Prostate gland (tissue), 2 donors: ENCODE data around the gene CD300E. TPM values are rescaled to one million over a fixed set of nuclear protein-coding genes. Genes with fewer than 3 reads are reported as not detected.
"Not testable (repeated sequence)": the region's sequence is repeated elsewhere in the genome, so short reads cannot be mapped to it uniquely, and the experiment has no call there.

ENCODE experiments used
- DNase-seq: peaks from one replicate; pipeline ENCODE4 v3.0.0-alpha.2; 2019; ENCODE audit warnings: low spot score
- H3K27ac ChIP-seq, 2 donors: fragments of 200-600 bp; sonication (generic); 2 replicates each; pipeline ENCODE4 v1.5.1; 2017 to 2019
- H3K27me3 ChIP-seq: fragments of 200-600 bp; sonication (generic); replicated peaks from 2 replicates; pipeline ENCODE4 v1.5.1; 2019; ENCODE audit not compliant: insufficient read depth
- H3K36me3 ChIP-seq, 2 donors: fragments of 200-600 bp; sonication (generic); 1 replicate in 1 of 2; 2 replicates in 1 of 2; pipeline versions ENCODE4 v1.5.1 to v1.8.1; 2017 to 2019
- H3K4me1 ChIP-seq: fragments of 200-600 bp; sonication (generic); replicated peaks from 2 replicates; pipeline ENCODE4 v1.5.1; 2019
- H3K4me3 ChIP-seq, 2 donors: fragments of 200-600 bp; sonication (generic); 2 replicates each; pipeline ENCODE4 v1.5.1; 2017 to 2019
- H3K9me3 ChIP-seq: fragments of 200-600 bp; sonication (generic); 2 replicates; pipeline ENCODE4 v1.5.1; 2017
- CTCF ChIP-seq, 4 experiments: fragments of 200-600 bp in 2 of 4; fragments of 450-650 bp in 2 of 4; sonication (generic) in 2 of 4; IDR thresholded peaks; 1 replicate in 3 of 4; 2 replicates in 1 of 4; pipeline ENCODE4 v1.5.1; 2016 to 2019; ENCODE audit warnings: antibody characterized with exemption in 4 of 4, mild to moderate bottlenecking in 2 of 4, moderate library complexity in 2 of 4
- POLR2A ChIP-seq: fragments of 450-650 bp; IDR thresholded peaks from one replicate; pipeline ENCODE4 v1.6.1; 2016; ENCODE audit warnings: antibody characterized with exemption, mild to moderate bottlenecking
- POLR2AphosphoS5 ChIP-seq: sonication (generic); formaldehyde crosslinking; IDR thresholded peaks from one replicate; pipeline ENCODE4 v1.6.1; 2017; ENCODE audit warnings: antibody characterized with exemption
- WGBS: methylation state at CpG from one replicate; pipeline ENCODE4 v1.1.5; 2018; 5-methylcytosine and 5-hydroxymethylcytosine counted together
- intact Hi-C: fragments of 100-400 bp; cut with DNase I; formaldehyde crosslinking; loops from one replicate; pipeline ENCODE4 v1.14.2; 2022
- total RNA-seq, 2 donors: library from RNA; depleted of rRNA; stranded (reverse); fragments of >200 nt; gene quantifications; one replicate each; pipeline ENCODE4 v1.1.0, GENCODE V29; 2016

Gene CD300E
- total RNA-seq, 2 donors from 2014 or later, result 0.45 TPM; not detected in 1

GRCh38 chr17:74578979-74579378, 44.6 kb downstream of the CD300E start:
- Histone ChIP-seq H3K4me1 (no peaks in the 10 kb centered on the region), H3K4me3 (no peak overlapping the region), H3K36me3 (no peaks in the 10 kb centered on the region), H3K27me3 (no peaks in the 10 kb centered on the region), H3K27ac (no peak overlapping the region), H3K9me3 (no peaks in the 10 kb centered on the region)
- 82% methylated on average over 9 of the region's 9 CpGs for WGBS
- intact Hi-C loops, result no loop called here
- TF ChIP-seq CTCF (IDR thresholded peaks at IDR 0.05) (no peak), POLR2AphosphoS5 (no peak), POLR2A (no peak)
- no peak for DNase-seq

GRCh38 chr17:74574489-74575142, 48.9 kb downstream of the CD300E start:
- Histone ChIP-seq H3K4me3 (no peak overlapping the region), H3K9me3 (no peaks in the 10 kb centered on the region), H3K36me3 (no peaks in the 10 kb centered on the region), H3K27me3 (no peaks in the 10 kb centered on the region), H3K4me1 (no peaks in the 10 kb centered on the region), H3K27ac (no peak overlapping the region)
- 47% methylated on average over 5 of the region's 5 CpGs for WGBS
- TF ChIP-seq CTCF (IDR thresholded peaks at IDR 0.05) (no peak), POLR2AphosphoS5 (no peak), POLR2A (no peak)
- no peak for DNase-seq
- intact Hi-C loops, result no loop called here

GRCh38 chr17:74573635-74574034, 49.9 kb downstream of the CD300E start:
- H3K4me3 ChIP-seq, H3K9me3 ChIP-seq, H3K4me1 ChIP-seq, H3K27ac ChIP-seq, H3K27me3 ChIP-seq, intact Hi-C loops, H3K36me3 ChIP-seq, DNase-seq: not testable (repeated sequence)

- H3K36me3 ChIP-seq, result no peaks in the 10 kb centered on the region
- TF ChIP-seq CTCF (IDR thresholded peaks at IDR 0.05), result no peak
- TF ChIP-seq POLR2A, result no peak
- no peak for TF ChIP-seq POLR2AphosphoS5
- no peaks in the 10 kb centered on the region for H3K27me3 ChIP-seq
- DNase-seq, result no peak
- 77% methylated on average over 3 of the region's 3 CpGs for WGBS
- no peaks in the 10 kb centered on the region for H3K9me3 ChIP-seq
- intact Hi-C loops, result no loop called here
- H3K27ac ChIP-seq, result no peak overlapping the region
- H3K4me1 ChIP-seq, result no peaks in the 10 kb centered on the region
- no peak overlapping the region for H3K4me3 ChIP-seq
Observed at GRCh38 chr17:74573169-74573568, 50.4 kb downstream of the CD300E start.

- TF ChIP-seq POLR2A, result no peak
- no peak for TF ChIP-seq POLR2AphosphoS5
- TF ChIP-seq CTCF (IDR thresholded peaks at IDR 0.05), result no peak
- intact Hi-C loops, result no loop called here
- 83% methylated on average over 4 of the region's 4 CpGs for WGBS
Observed at GRCh38 chr17:74571621-74572270, 51.8 kb downstream of the CD300E start.

More at GRCh38 chr17:74571621-74572270, 51.8 kb downstream of the CD300E start:
- Histone ChIP-seq H3K36me3 (no peaks in the 10 kb centered on the region), H3K9me3 (no peaks in the 10 kb centered on the region), H3K27ac (no peak overlapping the region), H3K27me3 (no peaks in the 10 kb centered on the region), H3K4me1 (no peaks in the 10 kb centered on the region), H3K4me3 (no peak overlapping the region)
- no peak for DNase-seq
